Activated naive CD4-positive, alpha-beta T cell treated with anti-CD3 and anti-CD28 coated beads for 36 hours (primary cell): ENCODE data around the gene CBX3. TPM values are rescaled to one million over a fixed set of nuclear protein-coding genes. Genes with fewer than 3 reads are reported as not detected.
"Not testable (repeated sequence)": the region's sequence is repeated elsewhere in the genome, so short reads cannot be mapped to it uniquely, and the experiment has no call there.

Experiments
- CTCF ChIA-PET: fragments of 350-600 bp; sonication (Branson Sonifier 250); formaldehyde crosslinking; loops from one replicate; lab custom pipeline; 2021; ENCODE audit warnings: antibody characterized with exemption; lab: Charles Lee
- DNase-seq: peaks from one replicate; pipeline ENCODE4 v3.0.0-alpha.2; 2020
- H3K27ac Mint-ChIP-seq: one replicate; pipeline ENCODE4 v1.8.0; 2021; ENCODE audit warnings: mild to moderate bottlenecking, mixed read lengths
- H3K27me3 Mint-ChIP-seq: one replicate; pipeline ENCODE4 v1.8.0; 2021; ENCODE audit warnings: low read depth, mixed read lengths
- H3K36me3 Mint-ChIP-seq: one replicate; pipeline ENCODE4 v1.8.0; 2021; ENCODE audit warnings: low read depth, mixed read lengths
- H3K4me1 Mint-ChIP-seq: one replicate; pipeline ENCODE4 v1.8.0; 2021; ENCODE audit warnings: low read depth, mixed read lengths
- H3K4me3 Mint-ChIP-seq: one replicate; pipeline ENCODE4 v1.8.0; 2021; ENCODE audit warnings: mild to moderate bottlenecking, moderate library complexity, mixed read lengths
- H3K9me3 Mint-ChIP-seq: one replicate; pipeline ENCODE4 v1.8.0; 2021; ENCODE audit warnings: mixed read lengths
- intact Hi-C: fragments of 100-400 bp; cut with micrococcal nuclease; formaldehyde crosslinking; loops from one replicate; pipeline ENCODE4 v1.15.1; 2023
- total RNA-seq, 2 experiments: library from RNA; stranded (reverse); gene quantifications; one replicate each; pipeline ENCODE4 v1.2.3, GENCODE V29; 2021

Gene CBX3
- total RNA-seq, 2 experiments from 2014 or later: 260 to 273 TPM

DNA sequence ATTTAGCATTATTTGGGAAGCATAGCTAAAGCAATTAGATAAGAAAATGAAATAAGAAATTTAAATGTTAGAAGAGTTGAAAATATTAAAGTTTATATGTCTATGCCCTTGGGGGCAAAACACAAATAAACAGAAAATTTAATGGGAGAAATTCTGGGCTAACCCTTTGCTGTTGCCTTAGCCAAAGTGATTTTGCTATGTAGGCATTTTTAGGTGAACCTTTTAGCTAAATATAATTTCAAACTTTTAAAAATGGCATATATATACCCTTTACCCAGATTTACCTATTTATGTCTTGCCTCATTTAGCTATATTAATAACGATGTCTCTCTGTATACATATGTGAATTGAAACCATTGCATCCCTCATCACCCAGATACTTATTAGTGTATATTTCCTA, 29.5 kb upstream of the CBX3 start:
- CTCF ChIA-PET: interaction anchor here (1.0 to 1.5 kb wide), 2 partner anchors 8 to 80 kb away, joined by 4 to 5 read pairs; no protein-coding TSS in a partner anchor
- H3K4me3 Mint-ChIP-seq: no peak overlapping the region
- no peak overlapping the region for H3K27ac Mint-ChIP-seq
- no peak for DNase-seq
- peaks cover 24% of the 10 kb centered on the region for H3K36me3 Mint-ChIP-seq
- peaks cover 19% of the 10 kb centered on the region for H3K4me1 Mint-ChIP-seq
- no peaks in the 10 kb centered on the region for H3K27me3 Mint-ChIP-seq
- H3K9me3 Mint-ChIP-seq: no peaks in the 10 kb centered on the region
- intact Hi-C loops: no loop called here

DNA sequence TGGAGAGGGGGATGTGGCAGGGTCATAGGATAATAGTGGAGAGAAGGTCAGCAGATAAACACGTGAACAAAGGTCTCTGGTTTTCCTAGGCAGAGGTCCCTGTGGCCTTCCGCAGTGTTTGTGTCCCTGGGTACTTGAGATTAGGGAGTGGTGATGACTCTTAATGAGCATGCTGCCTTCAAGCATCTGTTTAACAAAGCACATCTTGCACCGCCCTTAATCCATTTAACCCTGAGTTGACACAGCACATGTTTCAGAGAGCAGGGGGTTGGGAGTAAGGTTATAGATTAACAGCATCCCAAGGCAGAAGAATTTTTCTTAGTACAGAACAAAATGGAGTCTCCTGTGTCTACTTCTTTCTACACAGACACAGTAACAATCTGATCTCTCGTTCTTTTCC, 25.6 kb upstream of the CBX3 start:
- DNase-seq, H3K9me3 Mint-ChIP-seq, H3K27me3 Mint-ChIP-seq, H3K4me3 Mint-ChIP-seq, intact Hi-C loops, H3K27ac Mint-ChIP-seq: not testable (repeated sequence)
- peaks cover 18% of the 10 kb centered on the region for H3K36me3 Mint-ChIP-seq
- peaks cover 10% of the 10 kb centered on the region for H3K4me1 Mint-ChIP-seq
- CTCF ChIA-PET: interaction anchor here (0.7 kb wide), 1 partner anchor 114 kb away, joined by 4 read pairs; no protein-coding TSS in a partner anchor

DNA sequence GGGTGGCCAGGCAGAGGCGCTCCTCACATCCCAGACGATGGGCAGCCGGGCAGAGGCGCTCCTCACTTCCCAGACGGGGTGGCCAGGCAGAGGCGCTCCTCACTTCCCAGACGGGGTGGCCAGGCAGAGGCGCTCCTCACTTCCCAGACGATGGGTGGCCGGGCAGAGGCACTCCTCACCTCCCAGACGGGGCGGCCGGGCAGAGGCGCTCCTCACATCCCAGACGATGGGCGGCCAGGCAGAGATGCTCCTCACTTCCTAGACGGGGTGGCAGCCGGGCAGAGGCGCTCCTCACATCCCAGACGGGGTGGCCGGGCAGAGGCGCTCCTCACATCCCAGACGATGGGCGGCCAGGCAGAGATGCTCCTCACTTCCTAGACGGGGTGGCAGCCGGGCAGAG, 24.8 kb upstream of the CBX3 start:
- intact Hi-C loops, CTCF ChIA-PET: not testable (repeated sequence)
- H3K36me3 Mint-ChIP-seq: peaks cover 20% of the 10 kb centered on the region

DNA sequence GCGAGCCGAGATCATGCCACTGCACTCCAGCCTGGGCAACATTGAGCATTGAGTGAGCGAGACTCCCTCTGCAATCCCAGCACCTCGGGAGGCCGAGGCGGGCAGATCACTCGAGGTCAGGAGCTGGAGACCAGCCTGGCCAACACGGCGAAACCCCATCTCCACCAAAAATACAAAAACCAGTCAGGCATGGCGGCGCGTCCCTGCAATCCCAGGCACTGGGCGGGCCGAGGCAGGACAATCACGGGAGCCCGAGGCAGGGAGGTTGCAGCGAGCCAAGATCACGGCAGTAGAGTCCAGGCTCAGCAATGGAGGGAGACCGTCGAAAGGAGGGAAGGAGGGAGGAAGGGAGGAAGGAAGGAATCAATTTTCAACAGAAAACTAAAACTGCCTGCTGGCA, 24.3 kb upstream of the CBX3 start:
- DNase-seq, H3K27ac Mint-ChIP-seq, CTCF ChIA-PET, H3K9me3 Mint-ChIP-seq, H3K4me3 Mint-ChIP-seq, intact Hi-C loops, H3K27me3 Mint-ChIP-seq: not testable (repeated sequence)
- Mint-ChIP-seq H3K36me3 (peaks cover 20% of the 10 kb centered on the region), H3K4me1 (peaks cover 16% of the 10 kb centered on the region)

More for the DNA sequence above, 24.8 kb upstream of the CBX3 start:
- peaks cover 16% of the 10 kb centered on the region for H3K4me1 Mint-ChIP-seq
- DNase-seq, H3K9me3 Mint-ChIP-seq, H3K27ac Mint-ChIP-seq, H3K27me3 Mint-ChIP-seq, H3K4me3 Mint-ChIP-seq: not testable (repeated sequence)

DNA sequence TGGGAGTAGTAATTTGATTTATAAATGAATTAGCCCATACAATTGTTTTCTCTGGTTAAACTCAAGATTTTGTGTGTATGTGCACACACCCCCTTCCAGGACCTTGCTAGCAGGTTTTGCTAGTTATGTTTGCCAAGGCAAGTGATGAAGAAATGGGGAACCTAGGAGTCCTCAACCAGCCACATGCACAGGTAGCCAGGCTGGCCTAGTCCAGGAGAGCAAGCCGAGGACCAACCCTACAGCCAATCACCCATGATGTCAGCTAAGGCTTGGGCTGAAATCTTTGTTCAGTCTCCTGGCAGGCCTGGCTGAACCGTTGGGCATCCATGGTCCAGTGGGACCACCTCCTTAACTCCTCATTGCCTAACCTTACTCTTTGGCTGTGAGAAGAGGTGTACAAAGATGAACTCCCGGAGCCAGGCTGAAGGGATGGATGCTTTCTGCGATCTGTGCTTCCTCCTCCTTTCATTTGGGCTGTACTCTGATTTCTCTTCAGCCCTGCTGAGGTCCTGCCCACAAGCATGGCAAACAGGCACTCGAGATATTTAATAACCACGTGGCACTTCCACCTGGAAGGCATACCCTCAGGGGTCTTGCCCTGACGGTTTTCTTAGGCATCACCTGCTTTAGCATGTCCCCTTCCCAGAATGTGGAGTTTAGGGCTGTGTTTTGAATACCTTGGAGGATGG, 23.1 kb upstream of the CBX3 start:
- intact Hi-C loops: no loop called here

DNA sequence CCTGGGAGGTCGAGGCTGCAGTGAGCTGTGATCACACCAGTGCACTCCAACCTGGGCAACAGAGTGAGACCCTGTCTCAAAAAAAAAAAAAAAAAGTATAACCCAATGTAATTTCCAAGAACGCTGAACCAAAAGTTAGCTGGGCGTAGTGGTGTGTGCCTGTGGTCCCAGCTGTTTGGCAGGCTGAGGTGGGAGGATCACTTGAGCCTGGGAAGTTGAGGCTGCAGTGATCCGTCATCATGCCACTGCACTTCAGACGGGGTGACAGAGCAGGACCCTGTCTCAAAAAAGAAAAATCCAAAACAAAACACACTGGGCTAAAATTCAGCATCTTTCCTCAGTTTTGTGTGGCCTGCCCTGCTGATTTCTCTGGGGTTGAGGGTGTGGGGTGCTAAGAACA, 22.1 kb upstream of the CBX3 start:
- intact Hi-C loops: no loop called here
- H3K4me3 Mint-ChIP-seq: no peak overlapping the region
- no peak for DNase-seq
- CTCF ChIA-PET: interaction anchor here (0.8 to 2.8 kb wide), 3 partner anchors 8 to 87 kb away, joined by 4 to 7 read pairs (median 4); no protein-coding TSS in a partner anchor
- no peak overlapping the region for H3K27ac Mint-ChIP-seq
- no peaks in the 10 kb centered on the region for H3K27me3 Mint-ChIP-seq
- H3K9me3 Mint-ChIP-seq: no peaks in the 10 kb centered on the region
- peaks cover 16% of the 10 kb centered on the region for H3K4me1 Mint-ChIP-seq
- peaks cover 22% of the 10 kb centered on the region for H3K36me3 Mint-ChIP-seq

More for the DNA sequence above, 23.1 kb upstream of the CBX3 start:
- Mint-ChIP-seq H3K27ac (no peak overlapping the region), H3K27me3 (no peaks in the 10 kb centered on the region), H3K4me3 (no peak overlapping the region), H3K36me3 (peaks cover 20% of the 10 kb centered on the region), H3K9me3 (no peaks in the 10 kb centered on the region), H3K4me1 (peaks cover 16% of the 10 kb centered on the region)
- DNase-seq: no peak
- CTCF ChIA-PET: no interaction called here

DNA sequence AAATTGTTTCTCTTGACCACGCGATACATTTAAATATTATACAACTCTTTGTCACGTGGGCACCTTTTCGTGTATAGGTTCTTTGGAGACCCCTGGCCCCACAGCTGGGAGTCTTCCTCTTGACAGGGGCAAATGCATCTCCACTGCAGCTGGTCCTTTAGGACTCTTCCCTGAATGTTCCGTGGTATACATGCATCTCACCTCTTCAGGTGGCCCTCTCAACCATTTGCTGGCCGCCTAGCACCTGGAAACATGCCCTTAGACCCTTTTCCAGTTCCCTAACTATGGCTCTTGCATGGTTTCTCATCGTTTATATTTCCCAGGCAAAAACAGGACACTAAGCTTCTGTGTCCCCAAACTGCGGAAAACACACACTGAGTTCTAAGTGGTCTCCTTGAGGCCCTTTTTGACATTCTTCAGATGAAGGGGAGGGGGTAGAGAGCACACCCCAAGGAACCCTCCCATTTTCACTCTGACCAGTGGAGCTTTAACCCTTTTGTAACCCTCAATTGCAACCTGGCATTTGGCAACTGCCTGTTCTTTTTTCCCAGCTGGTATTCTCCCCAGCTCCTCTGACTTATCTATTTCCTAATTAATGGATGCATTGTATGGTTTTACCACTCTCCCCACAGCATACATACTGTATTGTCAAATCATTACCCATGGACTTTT, 21.6 kb upstream of the CBX3 start:
- peaks cover 18% of the 10 kb centered on the region for H3K4me1 Mint-ChIP-seq
- H3K9me3 Mint-ChIP-seq: no peaks in the 10 kb centered on the region
- peaks cover 23% of the 10 kb centered on the region for H3K36me3 Mint-ChIP-seq
- no peaks in the 10 kb centered on the region for H3K27me3 Mint-ChIP-seq
- no peak overlapping the region for H3K4me3 Mint-ChIP-seq
- CTCF ChIA-PET: interaction anchor here (0.8 to 2.8 kb wide), 5 partner anchors 9 to 287 kb away, joined by 3 to 7 read pairs (median 4); no protein-coding TSS in a partner anchor
- H3K27ac Mint-ChIP-seq: peak overlapping the region; percentile 14
- no peak for DNase-seq
- intact Hi-C loops: no loop called here

DNA sequence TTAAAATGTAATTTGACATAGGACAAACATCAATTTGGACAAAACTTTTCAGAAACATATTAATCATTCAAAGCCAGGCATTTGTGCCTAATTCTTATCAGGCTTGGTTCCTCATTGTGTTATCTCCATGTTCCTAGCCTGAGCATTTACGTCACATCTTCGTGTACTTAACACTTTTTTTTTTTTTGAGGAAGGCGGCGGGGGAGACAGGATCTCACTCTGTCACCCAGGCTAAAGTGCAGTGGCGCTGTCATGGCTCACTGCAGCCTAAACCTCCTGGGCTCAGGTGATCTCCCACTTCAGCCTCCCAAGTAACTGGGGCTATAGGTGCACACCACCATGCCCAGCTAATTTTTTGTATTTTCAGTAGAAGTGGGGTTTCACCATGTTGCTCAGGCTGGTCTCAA, 20.8 kb upstream of the CBX3 start:
- Mint-ChIP-seq H3K4me3 (no peak overlapping the region), H3K4me1 (peaks cover 27% of the 10 kb centered on the region), H3K9me3 (no peaks in the 10 kb centered on the region), H3K27ac (no peak overlapping the region), H3K36me3 (peaks cover 29% of the 10 kb centered on the region), H3K27me3 (no peaks in the 10 kb centered on the region)
- intact Hi-C loops: no loop called here
- CTCF ChIA-PET: interaction anchor here (0.7 to 2.8 kb wide), 8 partner anchors 9 to 288 kb away, joined by 3 to 7 read pairs (median 4); no protein-coding TSS in a partner anchor
- DNase-seq: no peak

DNA sequence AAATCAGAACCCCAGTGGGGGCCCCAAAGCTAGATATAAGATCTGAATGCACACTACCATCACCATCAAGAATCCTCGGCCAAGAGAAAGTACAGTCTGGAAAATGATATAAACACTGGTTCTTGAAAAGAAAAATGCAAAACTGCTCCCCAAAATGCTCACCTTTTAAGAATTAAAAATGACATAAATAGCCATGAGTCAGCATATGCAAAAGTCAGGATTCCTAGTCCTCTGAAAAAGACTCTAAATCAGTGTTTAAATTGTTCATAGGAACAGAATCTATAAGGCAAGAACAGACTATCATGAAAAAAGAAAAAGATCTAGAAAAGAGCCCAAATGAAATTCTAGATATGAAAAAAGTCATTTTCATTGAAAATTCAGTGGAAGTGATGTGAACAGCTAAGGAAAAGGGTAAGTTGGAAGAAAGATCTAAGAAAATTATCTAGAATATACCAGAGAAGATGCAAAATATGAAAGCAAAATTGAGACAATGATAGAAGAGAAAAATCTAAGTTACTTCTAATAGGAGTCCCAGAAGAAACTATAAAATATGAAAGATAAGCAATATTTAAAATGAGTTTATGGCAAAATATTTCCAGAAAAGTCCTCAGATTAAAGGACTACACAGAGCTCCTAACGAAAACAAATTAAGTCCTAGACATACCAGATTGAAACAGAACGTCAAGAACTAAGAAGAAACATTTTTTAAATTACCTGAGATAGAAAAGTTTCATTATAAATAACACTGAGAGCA, 19.9 kb upstream of the CBX3 start:
- no peak overlapping the region for H3K4me3 Mint-ChIP-seq
- H3K27ac Mint-ChIP-seq: peak overlapping the region; percentile 60
- intact Hi-C loops: no loop called here
- CTCF ChIA-PET: interaction anchor here (1.1 to 2.8 kb wide), 5 partner anchors 15 to 91 kb away, joined by 3 to 7 read pairs (median 5); no protein-coding TSS in a partner anchor
- H3K27me3 Mint-ChIP-seq: no peaks in the 10 kb centered on the region
- H3K36me3 Mint-ChIP-seq: peaks cover 34% of the 10 kb centered on the region
- DNase-seq: no peak
- peaks cover 33% of the 10 kb centered on the region for H3K4me1 Mint-ChIP-seq
- H3K9me3 Mint-ChIP-seq: no peaks in the 10 kb centered on the region

DNA sequence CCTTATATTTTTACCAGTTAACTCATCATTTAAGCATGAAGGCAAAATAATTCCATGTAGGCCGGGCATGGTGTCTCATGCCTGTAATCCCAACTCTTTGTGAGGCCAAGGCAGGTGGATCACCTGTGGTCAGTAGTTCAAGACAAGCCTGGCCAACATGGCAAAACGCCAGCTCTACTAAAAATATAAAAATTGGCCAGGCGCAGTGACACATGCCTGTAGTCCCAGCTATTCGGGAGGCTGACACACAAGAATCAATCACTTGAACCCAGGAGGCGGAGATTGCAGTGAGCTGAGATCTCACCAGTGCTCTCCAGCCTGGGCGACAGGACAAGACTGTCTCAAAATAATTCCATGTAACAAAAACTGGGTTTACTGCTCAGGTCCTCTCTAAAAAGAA, 19.3 kb upstream of the CBX3 start:
- Mint-ChIP-seq H3K4me1 (peaks cover 39% of the 10 kb centered on the region), H3K4me3 (no peak overlapping the region), H3K36me3 (peaks cover 34% of the 10 kb centered on the region), H3K9me3 (no peaks in the 10 kb centered on the region), H3K27me3 (no peaks in the 10 kb centered on the region), H3K27ac (peak overlapping the region; percentile 30)
- DNase-seq: no peak
- intact Hi-C loops: no loop called here
- CTCF ChIA-PET: interaction anchor here (1.7 to 1.9 kb wide), 2 partner anchors 27 to 92 kb away, joined by 5 to 7 read pairs; no protein-coding TSS in a partner anchor

DNA sequence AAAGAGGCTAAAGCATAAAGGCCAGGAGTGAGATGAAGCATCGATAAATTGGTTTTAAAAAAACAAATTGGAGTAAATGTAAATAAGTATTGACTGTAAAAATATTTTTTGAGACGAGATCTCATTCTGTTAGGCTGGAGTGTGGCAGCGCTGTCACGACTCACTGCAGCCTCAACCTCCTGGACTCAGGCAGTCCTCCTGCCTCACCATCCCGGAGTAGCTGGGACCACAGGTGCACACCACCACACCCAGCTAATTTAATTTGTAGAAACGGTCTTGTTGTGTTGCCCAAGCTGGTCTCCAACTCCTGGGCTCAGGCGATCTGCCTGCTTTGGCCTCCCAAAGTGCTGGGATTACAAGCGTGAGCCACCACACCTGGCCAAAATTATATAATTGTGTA, 18.8 kb upstream of the CBX3 start:
- no peaks in the 10 kb centered on the region for H3K9me3 Mint-ChIP-seq
- CTCF ChIA-PET: interaction anchor here (1.7 to 1.9 kb wide), 2 partner anchors 28 to 92 kb away, joined by 5 to 7 read pairs; no protein-coding TSS in a partner anchor
- DNase-seq: no peak
- H3K36me3 Mint-ChIP-seq: peaks cover 35% of the 10 kb centered on the region
- peaks cover 42% of the 10 kb centered on the region for H3K4me1 Mint-ChIP-seq
- H3K4me3 Mint-ChIP-seq: no peak overlapping the region
- intact Hi-C loops: no loop called here
- peak overlapping the region; percentile 30 for H3K27ac Mint-ChIP-seq
- no peaks in the 10 kb centered on the region for H3K27me3 Mint-ChIP-seq
